ENCODE results near the gene LSM2.

The LSM2 gene

GRCh38 chr6:31750411-31751022, 56.2 kb downstream of the LSM2 start:
- DNase-seq (ENCODE audit: low spot score) = no peak

- no peak for DNase-seq (ENCODE audit: low spot score)
Measured at GRCh38 chr6:31749301-31750036, 57.3 kb downstream of the LSM2 start.
